ENCODE results near the gene DERA. TPM values are rescaled to one million over a fixed set of nuclear protein-coding genes. Genes with fewer than 3 reads are reported as not detected.

The DERA gene
- total RNA-seq, 1 donor from 2014 or later: 21.4 TPM

DNA sequence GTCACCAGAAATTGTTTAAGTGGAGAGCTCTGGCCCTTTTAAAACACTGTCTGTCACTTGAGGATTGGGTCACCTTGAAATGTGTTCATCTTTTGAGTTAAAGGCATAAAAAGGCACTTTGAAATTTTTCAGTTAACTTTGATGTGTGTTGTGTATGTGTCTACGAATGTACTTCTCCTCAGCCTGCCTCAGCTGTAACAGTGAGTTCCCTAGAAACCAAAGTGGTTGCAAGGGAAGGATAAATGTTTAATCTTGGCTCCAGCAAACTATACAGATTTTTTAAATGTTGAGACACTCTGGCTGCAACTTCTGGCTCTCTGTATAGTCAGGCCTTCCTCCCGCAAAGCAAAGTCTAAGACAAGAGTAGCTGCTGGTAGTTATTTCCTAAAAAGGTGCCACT lies 8.3 kb downstream of the DERA start:
- H3K27ac ChIP-seq: no peak overlapping the region
- no peak for DNase-seq (ENCODE audit: extremely low spot score in 2 of 2)
- no peaks in the 10 kb centered on the region for H3K27me3 ChIP-seq
- intact Hi-C loops (cut with DNase I): no loop called here
- no peaks in the 10 kb centered on the region for H3K9me3 ChIP-seq
- no peak overlapping the region for H3K4me3 ChIP-seq
- no peaks in the 10 kb centered on the region for H3K4me1 ChIP-seq
- TF ChIP-seq, protein P1, sequence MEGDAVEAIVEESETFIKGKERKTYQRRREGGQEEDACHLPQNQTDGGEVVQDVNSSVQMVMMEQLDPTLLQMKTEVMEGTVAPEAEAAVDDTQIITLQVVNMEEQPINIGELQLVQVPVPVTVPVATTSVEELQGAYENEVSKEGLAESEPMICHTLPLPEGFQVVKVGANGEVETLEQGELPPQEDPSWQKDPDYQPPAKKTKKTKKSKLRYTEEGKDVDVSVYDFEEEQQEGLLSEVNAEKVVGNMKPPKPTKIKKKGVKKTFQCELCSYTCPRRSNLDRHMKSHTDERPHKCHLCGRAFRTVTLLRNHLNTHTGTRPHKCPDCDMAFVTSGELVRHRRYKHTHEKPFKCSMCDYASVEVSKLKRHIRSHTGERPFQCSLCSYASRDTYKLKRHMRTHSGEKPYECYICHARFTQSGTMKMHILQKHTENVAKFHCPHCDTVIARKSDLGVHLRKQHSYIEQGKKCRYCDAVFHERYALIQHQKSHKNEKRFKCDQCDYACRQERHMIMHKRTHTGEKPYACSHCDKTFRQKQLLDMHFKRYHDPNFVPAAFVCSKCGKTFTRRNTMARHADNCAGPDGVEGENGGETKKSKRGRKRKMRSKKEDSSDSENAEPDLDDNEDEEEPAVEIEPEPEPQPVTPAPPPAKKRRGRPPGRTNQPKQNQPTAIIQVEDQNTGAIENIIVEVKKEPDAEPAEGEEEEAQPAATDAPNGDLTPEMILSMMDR (IDR thresholded peaks at IDR 0.05): no peak
- TF ChIP-seq POLR2A (IDR thresholded peaks at IDR 0.05) (no peak), POLR2AphosphoS5 (IDR thresholded peaks at IDR 0.05; ENCODE audit: insufficient read depth in 1 of 2, low read depth in 1 of 2) (no peak)
- H3K36me3 ChIP-seq: no peaks in the 10 kb centered on the region

DNA sequence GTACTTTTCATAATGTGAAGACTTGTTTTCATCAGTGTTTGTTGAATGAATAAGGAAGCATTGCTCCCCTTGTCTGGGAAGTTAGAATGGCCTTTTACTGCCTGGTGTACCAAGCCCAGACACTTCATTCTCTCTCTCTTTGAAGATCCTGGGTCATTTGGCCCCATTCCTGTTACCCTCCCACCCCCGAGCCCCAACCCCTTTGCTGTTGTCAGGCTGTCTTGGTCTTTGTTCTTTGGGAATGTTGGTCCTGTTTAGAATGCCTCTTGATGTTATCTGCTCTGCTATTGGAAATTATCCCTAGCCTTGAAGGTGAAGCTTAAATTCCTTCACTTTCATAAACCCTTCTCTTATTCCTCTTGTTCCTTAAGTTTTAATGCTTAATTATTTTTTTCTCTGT lies 13.8 kb downstream of the DERA start:
- intact Hi-C loops (cut with DNase I): no loop called here
- Histone ChIP-seq H3K4me1 (peaks cover 14% of the 10 kb centered on the region), H3K36me3 (no peaks in the 10 kb centered on the region), H3K27ac (no peak overlapping the region), H3K9me3 (no peaks in the 10 kb centered on the region), H3K27me3 (no peaks in the 10 kb centered on the region), H3K4me3 (no peak overlapping the region)
- no peak for TF ChIP-seq POLR2A (IDR thresholded peaks at IDR 0.05)
- TF ChIP-seq, protein P1 (IDR thresholded peaks at IDR 0.05): no peak
- no peak for TF ChIP-seq POLR2AphosphoS5 (IDR thresholded peaks at IDR 0.05; ENCODE audit: insufficient read depth in 1 of 2, low read depth in 1 of 2)
- no peak for DNase-seq (ENCODE audit: extremely low spot score in 2 of 2)

DNA sequence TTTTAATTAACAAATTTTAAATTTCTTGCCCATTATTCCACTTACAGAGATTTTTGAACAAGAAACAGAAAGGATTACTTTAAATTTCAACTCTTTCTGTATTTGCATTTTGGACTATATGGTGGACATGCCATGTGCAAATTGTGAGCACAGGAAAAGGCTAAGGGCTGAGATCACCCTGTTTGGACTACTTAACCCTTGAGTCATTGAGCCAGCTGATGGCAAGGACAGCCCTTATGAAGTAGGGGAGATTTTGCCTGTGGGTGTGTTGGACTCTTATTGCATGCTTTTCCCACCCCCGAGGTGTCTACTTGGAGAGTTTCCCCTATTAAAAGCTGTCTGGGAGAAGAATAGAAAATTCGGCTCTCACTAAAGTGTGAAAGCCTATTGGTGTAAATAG lies 17.2 kb downstream of the DERA start:
- peaks cover 14% of the 10 kb centered on the region for H3K4me1 ChIP-seq
- TF ChIP-seq, protein P1 (IDR thresholded peaks at IDR 0.05): no peak
- no peak for TF ChIP-seq POLR2A (IDR thresholded peaks at IDR 0.05)
- no peak for TF ChIP-seq POLR2AphosphoS5 (IDR thresholded peaks at IDR 0.05; ENCODE audit: insufficient read depth in 1 of 2, low read depth in 1 of 2)
- intact Hi-C loops (cut with DNase I): no loop called here
- no peaks in the 10 kb centered on the region for H3K9me3 ChIP-seq
- DNase-seq (ENCODE audit: extremely low spot score in 2 of 2): no peak
- H3K4me3 ChIP-seq: no peak overlapping the region
- no peaks in the 10 kb centered on the region for H3K36me3 ChIP-seq
- no peaks in the 10 kb centered on the region for H3K27me3 ChIP-seq
- no peak overlapping the region for H3K27ac ChIP-seq

DNA sequence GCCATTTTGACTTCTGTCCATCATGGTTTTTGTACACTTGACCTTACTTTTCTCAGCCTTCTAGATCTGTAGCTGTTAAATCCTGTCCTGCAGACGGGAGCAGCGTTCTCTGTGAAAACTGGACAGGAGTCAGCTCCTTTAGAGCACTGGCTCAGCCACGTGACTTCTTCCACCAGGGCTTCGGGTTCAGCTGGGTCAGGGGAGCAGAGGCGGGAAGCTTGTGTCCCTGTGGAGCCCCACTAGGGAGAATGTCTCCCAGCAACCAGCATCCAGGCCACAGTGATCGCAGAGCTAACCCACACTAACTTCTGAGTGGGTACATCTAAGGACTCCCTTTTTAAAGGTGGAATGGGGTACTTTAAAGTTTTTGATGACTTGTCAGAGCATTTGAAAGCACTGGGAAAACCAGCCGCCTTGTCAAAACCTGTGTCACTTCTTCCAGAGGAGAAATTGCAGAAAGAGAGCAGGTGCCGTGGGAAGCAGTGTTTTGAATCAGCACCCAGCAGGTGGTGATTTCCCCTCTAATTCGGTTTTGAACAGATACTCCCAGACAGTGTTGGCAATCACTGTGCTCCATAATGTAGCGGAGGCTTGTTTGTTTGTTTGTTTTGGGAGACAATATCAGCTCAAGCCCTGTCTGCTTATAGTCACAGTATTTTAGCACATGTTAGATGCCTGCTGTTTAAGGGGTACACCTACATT lies 17.9 kb downstream of the DERA start:
- Histone ChIP-seq H3K36me3 (no peaks in the 10 kb centered on the region), H3K27me3 (no peaks in the 10 kb centered on the region), H3K9me3 (no peaks in the 10 kb centered on the region), H3K27ac (no peak overlapping the region), H3K4me3 (no peak overlapping the region), H3K4me1 (peaks cover 14% of the 10 kb centered on the region)
- intact Hi-C loops (cut with DNase I): no loop called here
- DNase-seq (ENCODE audit: extremely low spot score in 2 of 2): no peak
- TF ChIP-seq POLR2A (IDR thresholded peaks at IDR 0.05) (no peak), POLR2AphosphoS5 (IDR thresholded peaks at IDR 0.05; ENCODE audit: insufficient read depth in 1 of 2, low read depth in 1 of 2) (no peak)
- TF ChIP-seq, protein P1 (IDR thresholded peaks at IDR 0.05): no peak

DNA sequence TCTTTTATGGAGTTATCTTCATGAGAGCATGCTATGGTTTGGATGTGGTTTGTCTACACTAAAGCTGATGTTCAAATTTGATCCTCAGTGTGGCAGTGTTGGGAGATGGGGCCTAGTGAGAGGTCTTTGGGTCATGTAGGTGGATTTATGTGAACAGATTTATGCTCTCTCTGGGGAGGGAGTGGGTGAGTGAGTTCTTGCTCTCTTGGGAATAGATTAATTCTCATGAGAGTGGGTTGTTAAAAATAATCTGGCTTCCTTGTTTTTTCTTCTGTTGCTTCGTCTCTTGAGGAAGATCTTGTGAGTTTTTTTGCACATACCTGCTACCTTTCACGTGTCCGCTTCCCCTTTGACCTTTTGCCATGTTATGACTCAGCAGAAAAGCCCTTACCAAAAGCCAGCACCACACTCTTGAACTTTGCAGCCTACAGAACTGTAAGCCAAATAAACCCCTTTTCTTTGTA lies 20.5 kb downstream of the DERA start:
- no peaks in the 10 kb centered on the region for H3K9me3 ChIP-seq
- H3K4me3 ChIP-seq: no peak overlapping the region
- peaks cover 14% of the 10 kb centered on the region for H3K4me1 ChIP-seq
- H3K27ac ChIP-seq: no peak overlapping the region
- no peak for DNase-seq (ENCODE audit: extremely low spot score in 2 of 2)
- TF ChIP-seq POLR2AphosphoS5 (IDR thresholded peaks at IDR 0.05; ENCODE audit: insufficient read depth in 1 of 2, low read depth in 1 of 2) (no peak), POLR2A (IDR thresholded peaks at IDR 0.05) (no peak)
- no peaks in the 10 kb centered on the region for H3K27me3 ChIP-seq
- intact Hi-C loops (cut with DNase I): no loop called here
- no peaks in the 10 kb centered on the region for H3K36me3 ChIP-seq

All from vagina (tissue), 2 donors.